ENCODE measurements around the gene ATL2. TPM values are rescaled to one million over a fixed set of nuclear protein-coding genes. Genes with fewer than 3 reads are reported as not detected.
"Not testable (repeated sequence)": the region's sequence is repeated elsewhere in the genome, so short reads cannot be mapped to it uniquely, and the experiment has no call there.

ATL2 gene
- total and polyA plus RNA-seq, 3 experiments from 2014 or later: 23.4 to 62.4 (median 61.5) TPM

- no peak for DNase-seq
- H3K27me3 Mint-ChIP-seq: peaks cover 4 to 33% of the 10 kb centered on the region in 2 donors
- H3K9me3 Mint-ChIP-seq: peaks cover 6 to 19% (median 12%) of the 10 kb centered on the region in 5 donors
- POLR2A ChIA-PET: no interaction called here
- Histone ChIP-seq H3K36me3 (ENCODE audit: insufficient read depth, low read length) (no peaks in the 10 kb centered on the region), H3K4me3 (ENCODE audit: low read length) (no peak overlapping the region), H3K27ac (ENCODE audit: low read depth, low read length) (no peak overlapping the region), H3K27me3 (ENCODE audit: insufficient read depth, low read length, poor library complexity, severe bottlenecking) (no peaks in the 10 kb centered on the region), H3K4me1 (ENCODE audit: insufficient read depth, low read length) (no peaks in the 10 kb centered on the region), H3K9me3 (ENCODE audit: low read length) (peaks cover 8% of the 10 kb centered on the region)
- CTCF ChIA-PET: no interaction called here
- H3K36me3 Mint-ChIP-seq: peaks cover 0 to 16% (median 0%) of the 10 kb centered on the region in 3 donors
- H3K4me1 Mint-ChIP-seq: no peaks in the 10 kb centered on the region
- no peak overlapping the region for H3K27ac Mint-ChIP-seq
- H3K4me3 Mint-ChIP-seq: no peak overlapping the region
Measured at GRCh38 chr2:38415728-38416291, 38.7 kb upstream of the ATL2 start.

- ChIA-PET POLR2A (no interaction called here), CTCF (no interaction called here)
- peaks cover 8% of the 10 kb centered on the region for H3K9me3 ChIP-seq (ENCODE audit: low read length)
- Mint-ChIP-seq H3K27ac (no peak overlapping the region), H3K27me3 (peaks cover 4 to 29% of the 10 kb centered on the region in 2 donors), H3K9me3 (peaks cover 6 to 19% (median 12%) of the 10 kb centered on the region in 5 donors), H3K4me1 (no peaks in the 10 kb centered on the region), H3K36me3 (peaks cover 0 to 16% (median 0%) of the 10 kb centered on the region in 3 donors), H3K4me3 (no peak overlapping the region)
- H3K27me3 ChIP-seq (ENCODE audit: insufficient read depth, low read length, poor library complexity, severe bottlenecking): no peaks in the 10 kb centered on the region
- H3K4me1 ChIP-seq (ENCODE audit: insufficient read depth, low read length): no peaks in the 10 kb centered on the region
- no peak overlapping the region for H3K27ac ChIP-seq (ENCODE audit: low read depth, low read length)
- no peak for DNase-seq
- H3K4me3 ChIP-seq (ENCODE audit: low read length): no peak overlapping the region
- H3K36me3 ChIP-seq (ENCODE audit: insufficient read depth, low read length): no peaks in the 10 kb centered on the region
Measured at GRCh38 chr2:38415023-38415422, 38.0 kb upstream of the ATL2 start.

GRCh38 chr2:38412235-38412871 lies 35.3 kb upstream of the ATL2 start:
- POLR2A ChIA-PET; H3K4me3 ChIP-seq (ENCODE audit: low read length); H3K9me3 ChIP-seq (ENCODE audit: low read length); H3K4me1 ChIP-seq (ENCODE audit: insufficient read depth, low read length); H3K36me3 ChIP-seq (ENCODE audit: insufficient read depth, low read length); H3K27me3 ChIP-seq (ENCODE audit: insufficient read depth, low read length, poor library complexity, severe bottlenecking); H3K27ac ChIP-seq (ENCODE audit: low read depth, low read length); DNase-seq; H3K4me3 Mint-ChIP-seq; H3K4me1 Mint-ChIP-seq; CTCF ChIA-PET: not testable (repeated sequence)
- Mint-ChIP-seq H3K36me3 (peaks cover 0 to 16% (median 0%) of the 10 kb centered on the region in 3 donors), H3K27ac (peak overlapping the region in 1 of 8 donors; percentile 21), H3K9me3 (peaks cover 6 to 19% (median 12%) of the 10 kb centered on the region in 5 donors), H3K27me3 (peaks cover 4 to 15% of the 10 kb centered on the region in 2 donors)

GRCh38 chr2:38409156-38410102 lies 32.4 kb upstream of the ATL2 start:
- POLR2A ChIA-PET: no interaction called here
- Mint-ChIP-seq H3K27ac (no peak overlapping the region), H3K36me3 (peaks cover 0 to 13% (median 0%) of the 10 kb centered on the region in 3 donors), H3K27me3 (peaks cover 4 to 9% of the 10 kb centered on the region in 2 donors), H3K4me3 (no peak overlapping the region), H3K9me3 (peaks cover 6 to 19% (median 11%) of the 10 kb centered on the region in 5 donors), H3K4me1 (no peaks in the 10 kb centered on the region)
- H3K27ac ChIP-seq (ENCODE audit: low read depth, low read length): no peak overlapping the region
- H3K4me3 ChIP-seq (ENCODE audit: low read length): no peak overlapping the region
- CTCF ChIA-PET: no interaction called here
- H3K9me3 ChIP-seq (ENCODE audit: low read length): peaks cover 8% of the 10 kb centered on the region
- no peaks in the 10 kb centered on the region for H3K36me3 ChIP-seq (ENCODE audit: insufficient read depth, low read length)
- H3K27me3 ChIP-seq (ENCODE audit: insufficient read depth, low read length, poor library complexity, severe bottlenecking): no peaks in the 10 kb centered on the region
- no peaks in the 10 kb centered on the region for H3K4me1 ChIP-seq (ENCODE audit: insufficient read depth, low read length)
- DNase-seq: no peak

- H3K27ac Mint-ChIP-seq: peak overlapping the region in 1 of 8 donors; percentile 47
- peaks cover 0 to under 1% (median 0%) of the 10 kb centered on the region in 3 donors for H3K36me3 Mint-ChIP-seq
- no peaks in the 10 kb centered on the region for H3K27me3 ChIP-seq (ENCODE audit: insufficient read depth, low read length, poor library complexity, severe bottlenecking)
- peaks cover 1 to 5% of the 10 kb centered on the region in 2 donors for H3K27me3 Mint-ChIP-seq
- H3K4me1 ChIP-seq (ENCODE audit: insufficient read depth, low read length): no peaks in the 10 kb centered on the region
- no peak for DNase-seq
- no peaks in the 10 kb centered on the region for H3K4me1 Mint-ChIP-seq
- CTCF ChIA-PET: no interaction called here
- no peaks in the 10 kb centered on the region for H3K36me3 ChIP-seq (ENCODE audit: insufficient read depth, low read length)
- no peak overlapping the region for H3K27ac ChIP-seq (ENCODE audit: low read depth, low read length)
- POLR2A ChIA-PET: no interaction called here
- no peak overlapping the region for H3K4me3 Mint-ChIP-seq
- no peaks in the 10 kb centered on the region for H3K9me3 ChIP-seq (ENCODE audit: low read length)
- no peak overlapping the region for H3K4me3 ChIP-seq (ENCODE audit: low read length)
- H3K9me3 Mint-ChIP-seq: peaks cover 0 to 10% (median 6%) of the 10 kb centered on the region in 5 donors
Measured at GRCh38 chr2:38407111-38407682, 30.1 kb upstream of the ATL2 start.

- H3K27me3 Mint-ChIP-seq: peaks cover 0 to 5% of the 10 kb centered on the region in 2 donors
- no peak overlapping the region for H3K4me3 ChIP-seq (ENCODE audit: low read length)
- H3K27ac ChIP-seq (ENCODE audit: low read depth, low read length): no peak overlapping the region
- peaks cover 0 to 6% (median 3%) of the 10 kb centered on the region in 5 donors for H3K9me3 Mint-ChIP-seq
- H3K36me3 Mint-ChIP-seq: no peaks in the 10 kb centered on the region
- no peaks in the 10 kb centered on the region for H3K4me1 ChIP-seq (ENCODE audit: insufficient read depth, low read length)
- H3K4me1 Mint-ChIP-seq: no peaks in the 10 kb centered on the region
- no peaks in the 10 kb centered on the region for H3K9me3 ChIP-seq (ENCODE audit: low read length)
- DNase-seq: no peak
- POLR2A ChIA-PET: no interaction called here
- H3K4me3 Mint-ChIP-seq: no peak overlapping the region
- H3K27ac Mint-ChIP-seq: no peak overlapping the region
- no peaks in the 10 kb centered on the region for H3K27me3 ChIP-seq (ENCODE audit: insufficient read depth, low read length, poor library complexity, severe bottlenecking)
- H3K36me3 ChIP-seq (ENCODE audit: insufficient read depth, low read length): no peaks in the 10 kb centered on the region
- CTCF ChIA-PET: no interaction called here
Measured at GRCh38 chr2:38406597-38407110, 29.6 kb upstream of the ATL2 start.

GRCh38 chr2:38405917-38406596 lies 29.0 kb upstream of the ATL2 start:
- Histone ChIP-seq H3K9me3 (ENCODE audit: low read length) (no peaks in the 10 kb centered on the region), H3K27ac (ENCODE audit: low read depth, low read length) (no peak overlapping the region), H3K36me3 (ENCODE audit: insufficient read depth, low read length) (no peaks in the 10 kb centered on the region), H3K4me3 (ENCODE audit: low read length) (no peak overlapping the region), H3K27me3 (ENCODE audit: insufficient read depth, low read length, poor library complexity, severe bottlenecking) (no peaks in the 10 kb centered on the region), H3K4me1 (ENCODE audit: insufficient read depth, low read length) (no peaks in the 10 kb centered on the region)
- Mint-ChIP-seq H3K27ac (no peak overlapping the region), H3K9me3 (peaks cover 0 to 3% (median 0%) of the 10 kb centered on the region in 5 donors), H3K4me3 (no peak overlapping the region), H3K4me1 (no peaks in the 10 kb centered on the region), H3K36me3 (no peaks in the 10 kb centered on the region), H3K27me3 (peaks cover 0 to 5% of the 10 kb centered on the region in 2 donors)
- DNase-seq: no peak
- ChIA-PET CTCF (interaction anchor here (0.9 kb wide), 1 partner anchor 32 kb away, joined by 3 read pairs; no protein-coding TSS in a partner anchor), POLR2A (no interaction called here)
